Neuronal stem cell (in vitro differentiated cells): Measurements from ENCODE around the gene FGF22.
"Not testable (repeated sequence)": the region's sequence is repeated elsewhere in the genome, so short reads cannot be mapped to it uniquely, and the experiment has no call there.

Experiments used
- DNase-seq: peaks from one replicate; pipeline ENCODE4 v3.0.0-alpha.2; 2013; ENCODE audit warnings: low spot score
- H2AFZ ChIP-seq: one replicate; pipeline ENCODE4 v1.6.1; 2013; ENCODE audit warnings: mild to moderate bottlenecking, low read length, inconsistent platforms
- H2AK5ac ChIP-seq: 2 replicates; pipeline ENCODE4 v1.6.1; 2013; ENCODE audit warnings: low read depth, mild to moderate bottlenecking, inconsistent platforms, low read length, moderate library complexity, mixed read lengths
- H2BK120ac ChIP-seq: 2 replicates; pipeline ENCODE4 v1.6.1; 2013; ENCODE audit warnings: low read depth, mild to moderate bottlenecking, inconsistent platforms, low read length, moderate library complexity, mixed read lengths
- H2BK12ac ChIP-seq: one replicate; pipeline ENCODE4 v1.6.1; 2013; ENCODE audit warnings: low read length, inconsistent platforms
- H2BK15ac ChIP-seq: 2 replicates; pipeline ENCODE4 v1.6.1; 2013; ENCODE audit warnings: mild to moderate bottlenecking, low read length, inconsistent platforms, mixed read lengths
- H2BK5ac ChIP-seq: one replicate; pipeline ENCODE4 v1.6.1; 2013; ENCODE audit warnings: inconsistent platforms, mild to moderate bottlenecking, low read length, moderate library complexity
- H3K14ac ChIP-seq: one replicate; pipeline ENCODE4 v1.6.1; 2013; ENCODE audit warnings: low read length, inconsistent platforms
- H3K18ac ChIP-seq: 2 replicates; pipeline ENCODE4 v1.6.1; 2013; ENCODE audit warnings: low read length, inconsistent platforms
- H3K23ac ChIP-seq: 2 replicates; pipeline ENCODE4 v1.6.1; 2013; ENCODE audit warnings: low read depth, mild to moderate bottlenecking, mixed read lengths, low read length, inconsistent platforms; ENCODE audit not compliant: poor library complexity
- H3K27ac ChIP-seq: replicated peaks from 3 replicates; pipeline ENCODE4 v1.5.1; 2013; ENCODE audit warnings: low read length, inconsistent platforms
- H3K27me3 ChIP-seq, 3 experiments: 2 replicates each; pipeline ENCODE4 v1.6.1; 2013; ENCODE audit warnings: low read length in 3 of 3, mild to moderate bottlenecking in 2 of 3, inconsistent platforms in 1 of 3, low read depth in 1 of 3, mixed read lengths in 1 of 3, moderate library complexity in 1 of 3; ENCODE audit not compliant: control insufficient read depth in 3 of 3, insufficient read depth in 3 of 3
- H3K36me3 ChIP-seq, 2 donors: replicated peaks in 1 of 2; 2 replicates each; pipeline ENCODE4 v1.6.1; 2013; ENCODE audit warnings: low read length in 2 of 2; ENCODE audit not compliant: control insufficient read depth in 2 of 2, insufficient read depth in 2 of 2
- H3K4ac ChIP-seq: 2 replicates; pipeline ENCODE4 v1.6.1; 2013; ENCODE audit warnings: inconsistent platforms, mild to moderate bottlenecking, low read length, moderate library complexity
- H3K4me1 ChIP-seq, 2 donors: 1 replicate in 1 of 2; 2 replicates in 1 of 2; pipeline ENCODE4 v1.6.1; 2013; ENCODE audit warnings: low read length in 2 of 2, low read depth in 1 of 2; ENCODE audit not compliant: control insufficient read depth in 2 of 2, insufficient read depth in 1 of 2
- H3K4me2 ChIP-seq: one replicate; pipeline ENCODE4 v1.6.1; 2013; ENCODE audit warnings: mild to moderate bottlenecking, low read length, inconsistent platforms; ENCODE audit not compliant: insufficient read depth, poor library complexity, severe bottlenecking
- H3K4me3 ChIP-seq, 2 donors: 2 replicates each; pipeline ENCODE4 v1.5.1; 2013; ENCODE audit warnings: low read length in 2 of 2, mild to moderate bottlenecking in 2 of 2, inconsistent platforms in 1 of 2, moderate library complexity in 1 of 2
- H3K79me1 ChIP-seq: one replicate; pipeline ENCODE4 v1.6.1; 2013; ENCODE audit warnings: low read depth, mild to moderate bottlenecking, inconsistent platforms, low read length, moderate library complexity
- H3K9ac ChIP-seq: one replicate; pipeline ENCODE4 v1.6.1; 2013; ENCODE audit warnings: mild to moderate bottlenecking, low read depth, low read length, inconsistent platforms; ENCODE audit not compliant: poor library complexity
- H3K9me3 ChIP-seq, 2 donors: replicated peaks in 1 of 2; 2 replicates each; pipeline versions ENCODE3 to v1.6.1; 2013; ENCODE audit warnings: low read length in 2 of 2, mild to moderate bottlenecking in 2 of 2, inconsistent platforms in 1 of 2, low read depth in 1 of 2, mixed read lengths in 1 of 2, moderate library complexity in 1 of 2; ENCODE audit not compliant: control insufficient read depth in 2 of 2, insufficient read depth in 1 of 2
- H4K8ac ChIP-seq: one replicate; pipeline ENCODE4 v1.6.1; 2013; ENCODE audit warnings: low read depth, mild to moderate bottlenecking, inconsistent platforms, low read length, moderate library complexity
- H4K91ac ChIP-seq: one replicate; pipeline ENCODE4 v1.6.1; 2013; ENCODE audit warnings: low read length, low read depth, mild to moderate bottlenecking, inconsistent platforms; ENCODE audit not compliant: poor library complexity
- WGBS, 2 donors: extraction: QIAGEN DNeasy Blood & Tissue Kit; methylation state at CpG; one replicate each; pipeline ENCODE4 v1.1.7; 2013; ENCODE audit warnings: missing lambda C conversion rate in 2 of 2, mixed read lengths in 1 of 2; ENCODE audit not compliant: insufficient read length in 2 of 2, insufficient replicate concordance in 1 of 2; ENCODE audit errors: extremely low coverage in 2 of 2; 5-methylcytosine and 5-hydroxymethylcytosine counted together

FGF22 gene

DNA sequence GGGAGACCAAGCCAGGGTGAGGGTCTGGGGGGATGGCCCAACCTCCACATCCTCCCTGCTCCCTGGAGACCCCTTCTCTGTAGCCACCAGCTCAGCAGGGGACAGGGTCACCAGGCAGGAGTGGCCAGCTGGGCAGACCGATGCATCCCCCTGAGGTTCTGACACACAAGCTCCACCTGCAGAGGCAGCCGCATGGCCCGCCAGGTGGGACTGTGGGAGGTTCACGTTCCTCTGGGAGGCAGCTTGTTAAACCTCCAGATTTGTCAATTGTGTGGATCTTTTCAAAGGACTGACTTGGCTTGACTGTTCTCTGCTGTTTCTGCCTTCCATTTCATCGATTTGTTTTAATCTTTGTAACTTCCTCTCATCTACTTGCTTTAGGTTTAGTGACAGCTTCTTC is 14.4 kb upstream of the FGF22 start:
- Histone ChIP-seq H2AFZ (no peak overlapping the region), H4K8ac (no peak overlapping the region), H3K9ac (no peak overlapping the region), H3K79me1 (peaks cover 6% of the 10 kb centered on the region), H3K27me3 (no peaks in the 10 kb centered on the region), H2AK5ac (no peak overlapping the region), H2BK15ac (no peak overlapping the region), H2BK5ac (no peak overlapping the region), H3K4me2 (no peak overlapping the region), H3K4me1 (peaks cover 0 to 12% of the 10 kb centered on the region in 2 donors), H3K36me3 (peaks cover 19 to 69% of the 10 kb centered on the region in 2 donors), H3K4me3 (no peak overlapping the region), H3K23ac (no peak overlapping the region), H3K27ac (no peak overlapping the region), H4K91ac (no peak overlapping the region), H3K18ac (no peak overlapping the region), H3K14ac (no peak overlapping the region), H3K4ac (no peak overlapping the region), H2BK12ac (no peak overlapping the region), H2BK120ac (no peak overlapping the region), H3K9me3 (no peaks in the 10 kb centered on the region)
- no peak for DNase-seq
- no CpG with 5 or more reads among the region's 5 CpGs for WGBS, 2 donors

DNA sequence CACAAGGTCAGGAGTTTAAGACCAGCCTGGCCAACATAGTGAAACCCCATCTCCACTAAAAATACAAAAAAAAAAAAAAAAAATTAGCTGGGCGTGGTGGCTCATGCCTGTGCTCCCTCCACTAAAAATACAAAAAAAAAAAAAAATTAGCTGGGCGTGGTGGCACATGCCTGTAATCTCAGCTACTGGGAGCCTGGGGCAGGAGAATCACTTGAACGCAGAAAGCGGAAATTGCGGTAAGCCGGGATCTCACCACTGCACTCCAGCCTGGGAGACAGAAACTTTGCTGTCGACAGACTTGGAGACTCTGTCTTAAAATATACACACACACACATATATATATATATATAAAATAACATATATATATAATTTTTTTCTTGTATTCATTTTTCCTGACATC is 13.1 kb upstream of the FGF22 start:
- not testable (repeated sequence) for H3K27me3 ChIP-seq, H3K4me2 ChIP-seq, H2BK12ac ChIP-seq, DNase-seq, H3K4ac ChIP-seq, H2AK5ac ChIP-seq, H3K27ac ChIP-seq, H3K14ac ChIP-seq, H2BK120ac ChIP-seq, H3K4me3 ChIP-seq, H2AFZ ChIP-seq, H4K8ac ChIP-seq, H3K9me3 ChIP-seq, H3K23ac ChIP-seq, H3K79me1 ChIP-seq, H2BK5ac ChIP-seq, H4K91ac ChIP-seq, H3K18ac ChIP-seq, H3K9ac ChIP-seq, H2BK15ac ChIP-seq
- peaks cover 0 to 12% of the 10 kb centered on the region in 2 donors for H3K4me1 ChIP-seq
- H3K36me3 ChIP-seq, result peaks cover 20 to 72% of the 10 kb centered on the region in 2 donors
- WGBS, 2 donors, result no CpG with 5 or more reads among the region's 7 CpGs

DNA sequence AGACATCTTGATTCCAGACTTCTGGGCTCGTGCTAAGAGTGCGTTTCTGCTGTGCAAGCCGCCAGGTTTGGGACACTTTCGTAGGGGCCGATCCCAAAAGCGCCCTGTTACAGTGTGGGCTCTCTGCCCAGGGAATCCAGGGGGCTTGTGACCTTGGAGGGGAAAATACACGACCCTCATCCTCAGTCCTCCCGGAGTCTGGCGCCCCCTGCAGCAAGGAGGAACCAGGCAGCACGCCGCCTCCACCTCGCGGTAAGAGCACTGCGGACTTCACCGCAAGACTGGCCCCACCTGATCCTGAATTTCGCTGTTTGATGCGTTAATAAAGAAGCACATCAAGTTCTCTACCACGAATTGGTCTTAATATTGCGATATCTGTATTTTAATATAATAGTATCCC is 11.5 kb upstream of the FGF22 start:
- Histone ChIP-seq H3K14ac (no peak overlapping the region), H4K8ac (no peak overlapping the region), H3K9me3 (no peaks in the 10 kb centered on the region), H3K79me1 (peaks cover 7% of the 10 kb centered on the region), H2AFZ (no peak overlapping the region), H2BK15ac (no peak overlapping the region), H3K4me2 (no peak overlapping the region), H3K4me1 (peaks cover 4 to 14% of the 10 kb centered on the region in 2 donors), H3K9ac (no peak overlapping the region), H3K27me3 (no peaks in the 10 kb centered on the region), H3K23ac (no peak overlapping the region), H2BK120ac (no peak overlapping the region), H3K27ac (no peak overlapping the region), H3K18ac (no peak overlapping the region), H3K4ac (no peak overlapping the region), H2BK5ac (no peak overlapping the region), H3K4me3 (no peak overlapping the region), H3K36me3 (peaks cover 13 to 57% of the 10 kb centered on the region in 2 donors), H2AK5ac (no peak overlapping the region), H4K91ac (no peak overlapping the region), H2BK12ac (no peak overlapping the region)
- WGBS, 2 donors, result no CpG with 5 or more reads among the region's 19 CpGs
- DNase-seq, result no peak

DNA sequence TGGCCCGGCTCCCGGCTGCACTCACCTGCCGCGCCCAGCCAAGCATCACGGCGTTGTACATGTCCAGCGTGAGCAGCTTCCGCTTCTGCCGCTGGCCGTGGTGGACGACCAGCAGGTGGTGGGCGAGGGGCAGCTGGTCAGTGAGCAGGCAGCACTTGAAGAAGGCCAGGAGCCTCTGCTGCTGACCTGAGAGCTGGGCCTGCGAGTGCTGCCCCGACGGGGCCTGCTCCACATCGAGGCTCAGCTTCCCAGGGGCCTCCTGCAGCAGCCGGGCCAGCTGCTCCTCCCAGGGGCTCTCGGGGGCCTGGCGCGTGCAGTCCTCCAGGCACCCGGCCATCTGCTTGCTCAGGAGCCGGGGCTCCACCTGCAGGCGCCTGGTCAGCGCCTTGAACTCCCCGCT is 10.2 kb upstream of the FGF22 start:
- H3K18ac ChIP-seq, H3K9ac ChIP-seq, H3K4ac ChIP-seq, H3K23ac ChIP-seq, H3K27me3 ChIP-seq, H2BK120ac ChIP-seq, H2AFZ ChIP-seq, H3K4me1 ChIP-seq, DNase-seq, H3K9me3 ChIP-seq, H3K4me3 ChIP-seq, H2BK15ac ChIP-seq, H3K4me2 ChIP-seq, H2BK5ac ChIP-seq, H2AK5ac ChIP-seq, H4K91ac ChIP-seq, H4K8ac ChIP-seq, H2BK12ac ChIP-seq, H3K27ac ChIP-seq: not testable (repeated sequence)
- Histone ChIP-seq H3K14ac (peak overlapping the region; percentile 38), H3K36me3 (peaks cover 11 to 46% of the 10 kb centered on the region in 2 donors), H3K79me1 (peaks cover 11% of the 10 kb centered on the region)
- no CpG with 5 or more reads among the region's 25 CpGs for WGBS, 2 donors
